Thymus (tissue), 11 donors: ENCODE data around the gene NBEA. TPM values are rescaled to one million over a fixed set of nuclear protein-coding genes. Genes with fewer than 3 reads are reported as not detected.

Experiments
- DNase-seq, 9 donors: peaks; one replicate each; pipeline ENCODE4 v3.0.0-alpha.2; 2013; ENCODE audit warnings: low spot score in 9 of 9, low read depth in 6 of 9, missing footprints in 1 of 9
- H3K27ac ChIP-seq, 2 donors: one replicate each; pipeline ENCODE4 v1.5.1; 2013; ENCODE audit warnings: control low read depth in 1 of 2, low read depth in 1 of 2, low read length in 1 of 2, mild to moderate bottlenecking in 1 of 2, moderate library complexity in 1 of 2
- H3K27me3 ChIP-seq, 2 donors: one replicate each; pipeline ENCODE4 v1.5.1; 2013; ENCODE audit warnings: low read length in 1 of 2; ENCODE audit not compliant: control insufficient read depth in 2 of 2, insufficient read depth in 1 of 2
- H3K36me3 ChIP-seq, 2 donors: one replicate each; pipeline ENCODE4 v1.5.1; 2013; ENCODE audit warnings: low read length in 1 of 2, mild to moderate bottlenecking in 1 of 2, moderate library complexity in 1 of 2; ENCODE audit not compliant: control insufficient read depth in 2 of 2, insufficient read depth in 2 of 2
- H3K4me1 ChIP-seq, 2 donors: one replicate each; pipeline ENCODE4 v1.5.1; 2013; ENCODE audit warnings: low read length in 2 of 2; ENCODE audit not compliant: control insufficient read depth in 2 of 2, insufficient read depth in 2 of 2
- H3K4me3 ChIP-seq, 2 donors: one replicate each; pipeline ENCODE4 v1.5.1; 2013; ENCODE audit warnings: low read length in 2 of 2, control low read depth in 1 of 2, mild to moderate bottlenecking in 1 of 2
- H3K9me3 ChIP-seq, 2 donors: one replicate each; pipeline ENCODE4 v1.5.1; 2013; ENCODE audit warnings: low read length in 1 of 2, mild to moderate bottlenecking in 1 of 2; ENCODE audit not compliant: control insufficient read depth in 2 of 2, insufficient read depth in 1 of 2
- WGBS: extraction: QIAGEN DNeasy Blood & Tissue Kit; methylation state at CpG from one replicate; pipeline ENCODE4 v1.1.7; 2013; 5-methylcytosine and 5-hydroxymethylcytosine counted together
- polyA plus RNA-seq: library from polyadenylated mRNA; stranded (reverse); fragments of 200-250 nt; gene quantifications from one replicate; pipeline ENCODE4 v1.2.3, GENCODE V29; 2013
- total RNA-seq: library from RNA; stranded (reverse); fragments of 120-200 nt; gene quantifications from one replicate; pipeline ENCODE4 v1.2.4, GENCODE V29; 2013
- donor health status: healthy.

The NBEA gene
- total and polyA plus RNA-seq, 2 donors: 4.1 to 6.8 TPM

GRCh38 chr13:35530581-35530980 lies 588.5 kb downstream of the NBEA start:
- H3K27me3 ChIP-seq: no peaks in the 10 kb centered on the region
- WGBS: 91% methylated on average over 3 of the region's 3 CpGs
- no peaks in the 10 kb centered on the region for H3K36me3 ChIP-seq
- H3K27ac ChIP-seq: no peak overlapping the region
- no peak for DNase-seq
- no peaks in the 10 kb centered on the region for H3K9me3 ChIP-seq
- no peak overlapping the region for H3K4me3 ChIP-seq
- no peaks in the 10 kb centered on the region for H3K4me1 ChIP-seq

- no peaks in the 10 kb centered on the region for H3K4me1 ChIP-seq
- no peak overlapping the region for H3K27ac ChIP-seq
- H3K36me3 ChIP-seq: no peaks in the 10 kb centered on the region
- no peak for DNase-seq
- no peaks in the 10 kb centered on the region for H3K27me3 ChIP-seq
- H3K4me3 ChIP-seq: no peak overlapping the region
- WGBS: 100% methylated on average over 1 of the region's 1 CpG
- H3K9me3 ChIP-seq: no peaks in the 10 kb centered on the region
These were observed 589.5 kb downstream of the NBEA start for GRCh38 chr13:35531526-35531925.

- H3K27me3 ChIP-seq: no peaks in the 10 kb centered on the region
- no peak overlapping the region for H3K27ac ChIP-seq
- no peaks in the 10 kb centered on the region for H3K9me3 ChIP-seq
- no peak for DNase-seq
- H3K4me1 ChIP-seq: no peaks in the 10 kb centered on the region
- H3K4me3 ChIP-seq: no peak overlapping the region
- whole genome bisulfite sequencing: 94% methylated on average over 1 of the region's 1 CpG
- H3K36me3 ChIP-seq: no peaks in the 10 kb centered on the region
These were observed 592.3 kb downstream of the NBEA start for GRCh38 chr13:35534343-35534742.

GRCh38 chr13:35548790-35549189 lies 606.7 kb downstream of the NBEA start:
- H3K9me3 ChIP-seq: no peaks in the 10 kb centered on the region
- DNase-seq: no peak
- WGBS: 97% methylated on average over 1 of the region's 1 CpG
- H3K27ac ChIP-seq: no peak overlapping the region
- no peaks in the 10 kb centered on the region for H3K27me3 ChIP-seq
- H3K4me1 ChIP-seq: no peaks in the 10 kb centered on the region
- H3K4me3 ChIP-seq: no peak overlapping the region
- no peaks in the 10 kb centered on the region for H3K36me3 ChIP-seq

- Histone ChIP-seq H3K27me3 (no peaks in the 10 kb centered on the region), H3K4me1 (no peaks in the 10 kb centered on the region), H3K4me3 (no peak overlapping the region), H3K27ac (no peak overlapping the region), H3K36me3 (no peaks in the 10 kb centered on the region), H3K9me3 (no peaks in the 10 kb centered on the region)
- DNase-seq: no peak
These were observed 607.4 kb downstream of the NBEA start for GRCh38 chr13:35549481-35549880.

GRCh38 chr13:35552172-35552844 lies 610.2 kb downstream of the NBEA start:
- DNase-seq: no peak
- Histone ChIP-seq H3K27ac (no peak overlapping the region), H3K4me3 (no peak overlapping the region), H3K9me3 (no peaks in the 10 kb centered on the region), H3K36me3 (no peaks in the 10 kb centered on the region), H3K27me3 (no peaks in the 10 kb centered on the region), H3K4me1 (no peaks in the 10 kb centered on the region)
- 85% methylated on average over 3 of the region's 3 CpGs for WGBS

GRCh38 chr13:35554972-35555623 lies 613.0 kb downstream of the NBEA start:
- Histone ChIP-seq H3K36me3 (no peaks in the 10 kb centered on the region), H3K4me1 (no peaks in the 10 kb centered on the region), H3K27me3 (no peaks in the 10 kb centered on the region), H3K9me3 (no peaks in the 10 kb centered on the region), H3K4me3 (no peak overlapping the region), H3K27ac (no peak overlapping the region)
- DNase-seq: no peak
- 84% methylated on average over 3 of the region's 3 CpGs for WGBS

GRCh38 chr13:35557475-35557874 lies 615.4 kb downstream of the NBEA start:
- Histone ChIP-seq H3K9me3 (no peaks in the 10 kb centered on the region), H3K4me3 (no peak overlapping the region), H3K27ac (no peak overlapping the region), H3K4me1 (no peaks in the 10 kb centered on the region), H3K27me3 (no peaks in the 10 kb centered on the region), H3K36me3 (no peaks in the 10 kb centered on the region)
- DNase-seq: no peak
- 95% methylated on average over 3 of the region's 3 CpGs for WGBS

- WGBS: 71% methylated on average over 2 of the region's 2 CpGs
- Histone ChIP-seq H3K36me3 (no peaks in the 10 kb centered on the region), H3K27me3 (no peaks in the 10 kb centered on the region), H3K4me3 (no peak overlapping the region), H3K4me1 (no peaks in the 10 kb centered on the region), H3K27ac (no peak overlapping the region), H3K9me3 (no peaks in the 10 kb centered on the region)
- no peak for DNase-seq
These were observed 619.5 kb downstream of the NBEA start for GRCh38 chr13:35561540-35561939.
